H9 (cell line): ENCODE results near the gene DDX39A. TPM values are rescaled to one million over a fixed set of nuclear protein-coding genes. Genes with fewer than 3 reads are reported as not detected.
A peak's percentile ranks its signal among the peaks of the same experiment; 100 is the strongest.

ENCODE experiments used
- DNase-seq: peaks from one replicate; pipeline ENCODE4 v3.0.0-alpha.2; 2017
- H2AFZ ChIP-seq: one replicate; pipeline ENCODE4 v1.6.1; 2013; ENCODE audit warnings: mild to moderate bottlenecking, low read length, control low read depth, moderate library complexity
- H2AK5ac ChIP-seq: 2 replicates; pipeline ENCODE4 v1.6.1; 2013; ENCODE audit warnings: low read length, control low read depth, mixed read lengths; ENCODE audit not compliant: insufficient read length
- H2BK120ac ChIP-seq: one replicate; pipeline ENCODE4 v1.6.1; 2013; ENCODE audit warnings: low read depth, mild to moderate bottlenecking, low read length, control low read depth, inconsistent platforms; ENCODE audit not compliant: poor library complexity, severe bottlenecking
- H2BK12ac ChIP-seq: 2 replicates; pipeline ENCODE4 v1.6.1; 2013; ENCODE audit warnings: low read length, control low read depth, mixed read lengths, low read depth; ENCODE audit not compliant: insufficient read length
- H2BK15ac ChIP-seq: 2 replicates; pipeline ENCODE4 v1.6.1; 2013; ENCODE audit warnings: low read depth, low read length, control low read depth
- H2BK20ac ChIP-seq: one replicate; pipeline ENCODE4 v1.6.1; 2013; ENCODE audit warnings: low read depth, mild to moderate bottlenecking, low read length, control low read depth, inconsistent platforms; ENCODE audit not compliant: poor library complexity, severe bottlenecking
- H2BK5ac ChIP-seq: 2 replicates; pipeline ENCODE4 v1.6.1; 2013; ENCODE audit warnings: low read length, control low read depth, mixed read lengths; ENCODE audit not compliant: insufficient read length
- H3K14ac ChIP-seq: 2 replicates; pipeline ENCODE4 v1.6.1; 2013; ENCODE audit warnings: low read length, control low read depth; ENCODE audit not compliant: insufficient read depth
- H3K18ac ChIP-seq: 2 replicates; pipeline ENCODE4 v1.6.1; 2013; ENCODE audit warnings: low read depth, mild to moderate bottlenecking, mixed read lengths, low read length, control low read depth; ENCODE audit not compliant: insufficient read length
- H3K23ac ChIP-seq: 2 replicates; pipeline ENCODE4 v1.6.1; 2013; ENCODE audit warnings: low read length, control low read depth, mixed read lengths, low read depth; ENCODE audit not compliant: insufficient read length
- H3K23me2 ChIP-seq: 2 replicates; pipeline ENCODE4 v1.6.1; 2013; ENCODE audit warnings: low read depth, mild to moderate bottlenecking, mixed read lengths, low read length, control low read depth; ENCODE audit not compliant: insufficient read length, poor library complexity, severe bottlenecking
- H3K27ac ChIP-seq: 2 replicates; pipeline ENCODE4 v1.5.1; 2013; ENCODE audit warnings: low read length, control low read depth, mixed read lengths, low read depth; ENCODE audit not compliant: insufficient read length
- H3K27me3 ChIP-seq: 2 replicates; pipeline ENCODE4 v1.6.1; 2013; ENCODE audit warnings: low read length, control low read depth, inconsistent platforms; ENCODE audit not compliant: insufficient read depth
- H3K4ac ChIP-seq: 2 replicates; pipeline ENCODE4 v1.6.1; 2013; ENCODE audit warnings: low read depth, mild to moderate bottlenecking, control low read depth, inconsistent platforms, low read length, moderate library complexity
- H3K4me1 ChIP-seq: 2 replicates; pipeline ENCODE4 v1.6.1; 2013; ENCODE audit warnings: low read length, control low read depth, inconsistent platforms; ENCODE audit not compliant: insufficient read depth
- H3K4me2 ChIP-seq: 2 replicates; pipeline ENCODE4 v1.6.1; 2013; ENCODE audit warnings: low read length, control low read depth, mixed read lengths; ENCODE audit not compliant: insufficient read length, insufficient read depth
- H3K56ac ChIP-seq: 2 replicates; pipeline ENCODE4 v1.6.1; 2013; ENCODE audit warnings: low read depth, mild to moderate bottlenecking, mixed read lengths, low read length, control low read depth; ENCODE audit not compliant: insufficient read length
- H3K79me1 ChIP-seq: 2 replicates; pipeline ENCODE4 v1.6.1; 2013; ENCODE audit warnings: low read depth, mild to moderate bottlenecking, moderate library complexity, low read length, control low read depth, inconsistent platforms; ENCODE audit not compliant: insufficient read depth, poor library complexity, severe bottlenecking
- H3K79me2 ChIP-seq: 2 replicates; pipeline ENCODE4 v1.6.1; 2013; ENCODE audit warnings: low read length, control low read depth, inconsistent platforms; ENCODE audit not compliant: insufficient read depth
- H3K9ac ChIP-seq: 2 replicates; pipeline ENCODE4 v1.6.1; 2013; ENCODE audit warnings: low read length, control low read depth, mixed read lengths; ENCODE audit not compliant: insufficient read length; ENCODE audit errors: extremely low read depth
- H3K9me3 ChIP-seq: one replicate; pipeline ENCODE4 v1.6.1; 2013; ENCODE audit warnings: low read depth, low read length, inconsistent platforms; ENCODE audit not compliant: control insufficient read depth
- H3T11ph ChIP-seq: one replicate; pipeline ENCODE4 v1.6.1; 2013; ENCODE audit warnings: mild to moderate bottlenecking, low read length, control low read depth, inconsistent platforms
- H4K20me1 ChIP-seq: one replicate; pipeline ENCODE4 v1.6.1; 2013; ENCODE audit not compliant: control insufficient read depth, insufficient read length, insufficient read depth
- H4K5ac ChIP-seq: 2 replicates; pipeline ENCODE4 v1.6.1; 2013; ENCODE audit warnings: low read depth, mild to moderate bottlenecking, mixed read lengths, low read length, control low read depth; ENCODE audit not compliant: insufficient read length
- H4K8ac ChIP-seq: replicated peaks from 2 replicates; pipeline ENCODE4 v1.6.1; 2013; ENCODE audit warnings: low read length, control low read depth, mixed read lengths, low read depth; ENCODE audit not compliant: insufficient read length
- H4K91ac ChIP-seq: 2 replicates; pipeline ENCODE4 v1.6.1; 2013; ENCODE audit warnings: low read depth, mild to moderate bottlenecking, moderate library complexity, mixed read lengths, low read length, control low read depth; ENCODE audit not compliant: insufficient read length
- H3K27ac Mint-ChIP-seq, 3 experiments: 2 replicates in 2 of 3; 3 replicates in 1 of 3; pipeline ENCODE4 v1.8.0; 2020 to 2021; ENCODE audit warnings: mixed read lengths in 3 of 3, mild to moderate bottlenecking in 1 of 3, moderate library complexity in 1 of 3
- H3K27me3 Mint-ChIP-seq: 2 replicates; pipeline ENCODE4 v1.8.0; 2021; ENCODE audit warnings: low read depth, mild to moderate bottlenecking, moderate library complexity, mixed read lengths
- H3K36me3 Mint-ChIP-seq, 3 experiments: 2 replicates in 2 of 3; 3 replicates in 1 of 3; pipeline ENCODE4 v1.8.0; 2020 to 2021; ENCODE audit warnings: low read depth in 3 of 3, mixed read lengths in 3 of 3; ENCODE audit not compliant: insufficient read depth in 1 of 3
- H3K4me1 Mint-ChIP-seq, 2 experiments: 2 replicates each; pipeline ENCODE4 v1.8.0; 2020; ENCODE audit warnings: mixed read lengths in 2 of 2
- H3K4me3 Mint-ChIP-seq, 2 experiments: 2 replicates in 1 of 2; 3 replicates in 1 of 2; pipeline ENCODE4 v1.8.0; 2020 to 2021; ENCODE audit warnings: mild to moderate bottlenecking in 2 of 2, mixed read lengths in 2 of 2, moderate library complexity in 1 of 2
- H3K9me3 Mint-ChIP-seq, 2 experiments: 2 replicates in 1 of 2; 3 replicates in 1 of 2; pipeline ENCODE4 v1.8.0; 2020; ENCODE audit warnings: mild to moderate bottlenecking in 2 of 2, mixed read lengths in 2 of 2, moderate library complexity in 1 of 2
- CTCF ChIP-seq: fragments of 200-600 bp; sonication (generic); conservative IDR thresholded peaks from 3 replicates; pipeline ENCODE4 v1.8.0; 2021; ENCODE audit warnings: antibody characterized with exemption, mild to moderate bottlenecking
- WGBS: extraction: QIAGEN DNeasy Blood & Tissue Kit; methylation state at CpG from one replicate; pipeline ENCODE4 v1.1.7; 2013; ENCODE audit warnings: missing lambda C conversion rate, low lambda C conversion rate, mixed read lengths; ENCODE audit not compliant: insufficient read length; ENCODE audit errors: extremely low coverage; 5-methylcytosine and 5-hydroxymethylcytosine counted together
- total RNA-seq: library from RNA; stranded (reverse); gene quantifications from 2 replicates; pipeline ENCODE4 v1.2.1, GENCODE V29; 2021

DDX39A gene
- total RNA-seq, 1 experiment from 2014 or later, result 137 TPM

- WGBS, result no CpG with 5 or more reads among the region's 16 CpGs
- no peak overlapping the region for H2AK5ac ChIP-seq
- H3K14ac ChIP-seq, result no peak overlapping the region
- H2AFZ ChIP-seq, result no peak overlapping the region
- no peak overlapping the region for H2BK15ac ChIP-seq
- H3K23me2 ChIP-seq, result no peaks in the 10 kb centered on the region
- peaks cover 3% of the 10 kb centered on the region for H4K20me1 ChIP-seq
- no peak overlapping the region for H3K56ac ChIP-seq
- Mint-ChIP-seq H3K4me3 (no peak overlapping the region), H3K27ac (peak overlapping the region in 2 of 3 experiments; percentile 23 to 55; a peak in 2 of 7 replicates), H3K9me3 (no peaks in the 10 kb centered on the region), H3K27me3 (no peaks in the 10 kb centered on the region), H3K4me1 (peaks cover 5 to 6% of the 10 kb centered on the region in 2 experiments), H3K36me3 (peaks cover 40 to 55% (median 50%) of the 10 kb centered on the region in 3 experiments)
- H3K9me3 ChIP-seq, result no peaks in the 10 kb centered on the region
- no peak overlapping the region for H2BK12ac ChIP-seq
- no peak overlapping the region for H3K4me2 ChIP-seq
- no peaks in the 10 kb centered on the region for H3K27me3 ChIP-seq
- no peak overlapping the region for H3K18ac ChIP-seq
- H4K5ac ChIP-seq, result no peak overlapping the region
- no peak overlapping the region for H4K91ac ChIP-seq
- H3K79me2 ChIP-seq, result peaks cover 3% of the 10 kb centered on the region; the same call in 1 of the 2 replicates
- DNase-seq, result no peak
- no peak for TF ChIP-seq CTCF
- H3K4ac ChIP-seq, result no peak overlapping the region
- no peak overlapping the region for H3K9ac ChIP-seq
- no peak overlapping the region for H3K23ac ChIP-seq
- H2BK5ac ChIP-seq, result no peak overlapping the region
- H3K27ac ChIP-seq, result no peak overlapping the region
- no peaks in the 10 kb centered on the region for H3K4me1 ChIP-seq
- no peak overlapping the region for H3T11ph ChIP-seq
- H4K8ac ChIP-seq, result no peak overlapping the region
- H2BK120ac ChIP-seq, result no peak overlapping the region
- H2BK20ac ChIP-seq, result no peak overlapping the region
- H3K79me1 ChIP-seq, result no peaks in the 10 kb centered on the region
Measured at GRCh38 chr19:14442891-14443631, 23.9 kb upstream of the DDX39A start.
